NCI-H2107 treated with DMSO at 0.1 percent for 48 hours (cell line): ENCODE measurements around the gene EXOSC3.
"Not testable (repeated sequence)": the region's sequence is repeated elsewhere in the genome, so short reads cannot be mapped to it uniquely, and the experiment has no call there.

ENCODE experiments used
- DNase-seq: peaks from one replicate; lab custom pipeline; 2025; ENCODE audit not compliant: unreplicated experiment; lab: John Stamatoyannopoulos, UW

EXOSC3 gene

DNA sequence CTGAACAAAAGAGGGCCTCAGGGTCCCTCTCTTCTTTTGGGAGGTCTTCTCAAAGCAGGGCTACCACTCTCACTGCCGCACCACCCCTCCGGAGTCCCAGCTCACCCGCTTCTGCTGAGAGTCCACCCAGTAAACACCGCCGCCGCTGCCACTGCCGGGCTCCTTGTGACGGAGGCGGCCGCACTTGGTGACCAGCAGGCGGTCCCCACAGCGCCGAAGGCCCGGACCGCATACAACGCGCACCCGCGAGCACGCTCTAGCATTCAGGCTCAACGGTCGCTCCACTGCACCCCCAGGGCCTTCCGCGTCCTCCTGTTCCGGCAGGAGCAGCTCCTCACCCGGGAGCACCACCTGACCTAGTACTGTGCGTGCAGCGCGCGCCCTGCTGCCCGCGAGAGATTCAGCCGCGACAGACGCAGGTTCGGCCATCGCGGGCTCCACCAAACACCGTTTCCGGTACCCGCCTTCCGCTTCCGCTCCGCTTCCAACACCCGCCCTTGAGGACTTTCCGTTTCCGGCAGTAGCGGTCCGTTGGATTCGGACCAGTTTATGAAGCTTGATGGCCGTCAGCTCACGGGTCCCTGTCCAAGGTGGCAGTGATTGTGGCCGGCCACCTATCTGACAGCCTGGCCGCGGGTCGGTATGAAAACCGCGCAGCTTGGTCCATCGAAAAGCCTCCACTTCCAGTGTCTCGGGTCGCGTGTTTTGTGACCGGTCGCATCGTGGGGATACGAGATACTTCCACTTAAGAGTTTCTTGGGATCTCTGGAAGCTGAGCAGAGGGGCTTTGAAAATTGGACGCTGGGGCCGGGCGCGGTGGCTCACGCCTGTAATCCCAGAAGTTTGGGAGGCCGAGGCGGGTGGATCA, at the start of gene EXOSC3:
TSS of gene EXOSC3 (minus strand) at position 449 of the 868 bp plus-strand sequence. CDS start at position 429, 20 bp downstream.
- DNase-seq = peak; percentile 88

DNA sequence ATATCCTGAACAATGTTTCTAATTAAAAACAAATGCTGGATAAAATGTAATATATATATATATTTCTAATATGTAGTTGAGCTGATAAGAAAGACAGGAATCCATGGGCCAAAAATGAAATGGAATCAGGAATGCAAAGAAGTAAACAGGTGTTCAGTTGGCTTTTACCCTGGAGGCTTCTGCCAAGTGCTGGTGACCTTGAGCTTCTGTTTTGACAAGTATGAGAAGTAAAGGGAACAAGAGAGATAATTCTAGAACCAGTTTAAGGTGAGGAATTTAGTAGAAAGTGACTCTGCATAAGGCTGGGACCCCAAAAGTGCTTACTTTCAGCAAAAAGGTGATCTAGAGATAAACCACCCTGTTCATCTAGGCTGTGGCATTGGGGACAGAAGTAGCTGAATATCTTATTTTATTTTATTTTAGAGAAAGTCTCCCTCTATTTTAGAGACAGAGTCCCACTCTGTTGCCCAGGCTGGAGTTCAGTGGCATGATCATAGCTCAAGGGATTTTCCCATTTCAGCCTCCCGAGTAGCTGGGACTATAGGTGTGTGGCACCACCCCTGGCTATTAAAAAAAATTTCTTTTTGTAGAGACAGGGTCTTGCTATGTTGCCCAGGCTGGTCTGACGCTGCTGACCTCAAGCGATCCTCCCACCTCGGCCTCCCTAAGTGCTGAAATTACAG, 42.8 kb upstream of the EXOSC3 start:
- no peak for DNase-seq

DNA sequence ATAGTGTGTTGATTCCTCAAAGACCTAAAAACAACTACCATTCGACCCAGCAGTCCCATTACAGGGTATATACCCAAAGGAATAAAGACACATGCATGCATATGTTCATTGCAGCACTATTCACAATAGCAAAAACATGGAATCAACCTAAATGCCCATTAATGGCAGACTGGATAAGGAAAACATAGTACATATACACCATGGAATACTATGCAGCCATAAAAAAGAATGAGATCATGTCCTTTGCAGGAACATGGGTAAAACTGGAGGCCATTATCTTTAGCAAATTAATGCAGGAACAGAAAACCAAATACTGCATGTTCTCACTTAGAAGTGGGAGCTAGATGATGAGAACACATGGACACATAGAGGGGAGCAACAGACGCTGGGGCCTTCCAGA, 40.3 kb upstream of the EXOSC3 start:
- not testable (repeated sequence) for DNase-seq

DNA sequence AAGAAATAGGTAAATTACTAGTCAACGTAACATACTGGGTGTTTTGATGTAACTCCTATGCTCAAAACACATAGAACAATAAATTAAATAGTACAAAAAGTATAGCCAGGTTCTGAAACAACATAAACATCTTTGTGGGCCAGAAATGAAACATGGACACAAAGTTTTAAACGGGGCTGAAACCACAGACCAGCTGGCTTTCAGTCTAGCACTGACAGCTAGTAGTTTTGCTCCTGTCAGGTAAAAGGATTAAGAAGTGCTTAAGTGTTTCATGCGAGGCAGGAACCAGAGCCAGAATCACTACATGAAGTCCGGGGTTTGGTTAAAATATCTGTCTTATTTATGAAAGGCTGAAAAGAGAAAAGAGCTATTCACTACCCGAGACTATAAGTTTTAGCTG, 35.3 kb upstream of the EXOSC3 start:
- DNase-seq = no peak

DNA sequence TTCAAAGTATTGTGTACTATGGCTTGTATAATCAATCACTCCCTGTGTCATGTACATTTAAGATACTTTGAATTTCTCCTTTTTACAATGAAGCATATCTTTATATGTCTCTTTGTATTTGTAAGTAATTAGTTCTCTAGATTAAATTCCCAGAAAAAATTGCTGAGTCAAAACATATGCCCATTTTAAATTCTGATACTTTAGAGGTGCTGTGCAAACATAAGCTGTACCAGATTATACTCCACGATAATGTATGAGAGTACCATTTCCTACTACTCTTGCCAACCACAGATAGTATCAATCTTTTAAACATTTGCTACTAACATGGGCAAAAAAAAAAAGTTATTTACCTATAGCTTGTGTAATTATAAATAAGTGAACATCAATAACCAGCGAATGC, 34.0 kb upstream of the EXOSC3 start:
- DNase-seq = no peak

DNA sequence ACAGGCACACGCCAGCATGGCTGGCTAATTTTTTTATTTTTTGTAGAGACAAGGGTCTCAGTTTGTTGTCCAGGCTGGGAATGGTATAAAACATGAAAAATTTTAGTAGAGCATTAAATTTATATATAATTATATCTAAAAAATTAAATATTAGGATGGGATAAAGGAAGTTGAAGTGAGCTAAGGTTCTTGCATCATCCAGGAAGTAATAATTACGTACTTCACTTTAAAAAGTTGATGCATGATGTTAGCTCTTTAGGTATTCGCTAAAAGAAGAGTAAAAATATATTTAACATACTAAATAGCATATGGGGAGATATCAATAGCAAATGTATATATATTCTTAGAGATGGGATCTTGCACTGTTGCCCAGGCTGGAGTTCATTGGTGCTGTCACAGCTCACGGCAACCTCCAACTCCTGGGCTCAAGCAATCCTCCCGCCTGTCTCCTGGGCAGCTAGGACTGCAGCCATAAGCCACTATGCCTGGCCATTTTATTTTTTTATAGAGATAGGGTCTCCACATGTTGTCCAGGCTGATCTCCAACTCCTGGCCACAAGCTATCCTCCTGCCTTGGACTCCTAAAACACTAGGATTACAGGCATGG, 28.0 kb upstream of the EXOSC3 start:
- DNase-seq = no peak

DNA sequence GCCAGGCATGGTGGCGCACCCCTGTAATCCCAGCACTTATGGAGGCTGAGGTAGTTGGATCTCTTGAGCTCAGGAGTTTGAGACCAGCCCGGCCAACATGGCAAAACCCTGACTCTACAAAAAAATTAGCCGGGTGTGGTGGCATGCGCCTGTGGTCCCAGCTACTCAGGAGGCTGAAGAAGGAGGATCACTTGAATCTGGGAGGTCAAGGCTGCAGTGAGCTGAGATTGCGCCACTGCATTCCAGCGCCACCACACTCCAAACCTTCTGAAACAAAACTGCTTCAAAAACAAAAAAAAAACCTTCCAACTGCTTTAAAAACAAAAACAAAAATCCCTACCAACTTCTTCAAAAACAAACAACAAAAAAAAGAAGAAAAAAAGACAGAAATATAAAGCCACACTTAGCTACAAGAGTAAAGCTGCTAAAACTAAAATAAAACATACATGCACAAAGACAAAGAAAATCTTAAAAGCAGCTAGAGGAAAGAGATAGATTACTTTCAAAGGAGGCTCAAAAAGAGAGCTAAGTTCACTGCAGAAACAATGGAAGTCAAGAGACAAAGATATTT, 27.1 kb upstream of the EXOSC3 start:
- no peak for DNase-seq

DNA sequence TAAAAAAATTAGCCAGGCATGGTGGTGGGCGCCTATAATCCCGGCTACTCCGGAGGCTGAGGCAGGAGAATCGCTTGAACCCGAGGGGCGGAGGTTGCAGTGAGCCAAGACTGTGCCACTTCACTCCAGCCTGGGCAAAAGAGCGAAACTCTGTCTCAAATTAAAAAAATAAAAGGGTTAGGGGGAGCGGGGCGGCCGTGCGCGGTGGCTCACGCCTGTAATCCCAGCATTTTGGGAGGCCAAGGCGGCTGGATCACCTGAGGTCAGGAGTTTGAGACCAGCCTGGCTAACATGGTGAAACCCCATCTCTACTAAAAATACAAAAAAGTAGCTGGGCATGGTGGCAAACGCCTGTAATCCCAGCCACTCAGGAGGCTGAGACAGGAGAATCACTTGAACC, 24.8 kb upstream of the EXOSC3 start:
- DNase-seq = not testable (repeated sequence)

DNA sequence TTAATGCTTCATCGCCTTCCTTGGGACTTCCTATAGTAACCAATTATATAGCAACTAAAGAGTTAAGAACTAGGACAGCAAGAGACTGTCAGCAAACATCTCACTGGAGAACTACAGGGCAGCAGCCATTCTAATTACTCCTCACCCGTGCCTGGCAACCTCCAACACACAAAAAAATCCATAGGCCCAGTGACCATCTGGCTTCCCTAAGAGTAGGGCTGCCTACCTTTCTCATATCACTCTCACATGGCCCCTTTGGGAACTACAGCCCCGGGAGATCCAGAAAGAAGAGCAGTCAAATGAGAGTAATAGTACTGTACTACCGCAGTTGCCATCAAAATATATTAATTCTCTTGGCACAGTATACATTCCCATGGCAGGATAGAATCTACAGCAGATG, 21.4 kb upstream of the EXOSC3 start:
- DNase-seq = no peak

DNA sequence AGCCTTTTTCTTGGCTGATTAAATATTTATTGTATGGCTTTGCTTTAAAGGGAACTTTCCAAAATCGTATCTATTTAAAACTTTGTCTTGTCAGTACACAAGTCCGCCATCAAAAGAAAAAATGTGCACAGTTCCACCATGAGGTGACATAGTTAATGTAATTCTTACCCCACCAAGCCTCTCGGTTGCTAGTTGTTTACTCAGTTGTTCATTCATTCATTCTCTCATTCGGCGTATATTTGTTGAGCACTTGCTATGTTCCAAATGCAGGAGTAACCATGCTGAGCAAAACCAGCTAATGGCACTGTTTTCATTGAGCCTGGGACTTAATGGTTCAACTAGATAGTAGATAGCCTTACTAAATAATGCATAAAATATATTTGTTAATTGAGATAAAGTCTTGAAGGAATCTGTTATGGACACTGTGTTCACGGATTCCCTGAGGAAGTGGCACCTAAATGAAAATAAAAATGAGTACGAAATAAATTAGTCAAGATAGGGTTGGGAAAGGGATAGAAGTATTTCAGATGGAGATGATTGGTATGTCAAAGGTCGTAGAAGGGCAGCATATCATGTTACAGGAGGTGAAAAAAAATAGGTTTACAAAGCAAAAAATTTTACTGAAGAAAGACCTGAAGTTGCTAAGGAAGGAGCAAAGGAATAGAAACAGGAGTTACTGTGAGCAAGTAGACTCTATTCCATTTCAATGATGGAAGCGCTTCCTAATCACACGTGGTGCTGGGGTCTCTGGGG, 17.3 kb upstream of the EXOSC3 start:
- no peak for DNase-seq

DNA sequence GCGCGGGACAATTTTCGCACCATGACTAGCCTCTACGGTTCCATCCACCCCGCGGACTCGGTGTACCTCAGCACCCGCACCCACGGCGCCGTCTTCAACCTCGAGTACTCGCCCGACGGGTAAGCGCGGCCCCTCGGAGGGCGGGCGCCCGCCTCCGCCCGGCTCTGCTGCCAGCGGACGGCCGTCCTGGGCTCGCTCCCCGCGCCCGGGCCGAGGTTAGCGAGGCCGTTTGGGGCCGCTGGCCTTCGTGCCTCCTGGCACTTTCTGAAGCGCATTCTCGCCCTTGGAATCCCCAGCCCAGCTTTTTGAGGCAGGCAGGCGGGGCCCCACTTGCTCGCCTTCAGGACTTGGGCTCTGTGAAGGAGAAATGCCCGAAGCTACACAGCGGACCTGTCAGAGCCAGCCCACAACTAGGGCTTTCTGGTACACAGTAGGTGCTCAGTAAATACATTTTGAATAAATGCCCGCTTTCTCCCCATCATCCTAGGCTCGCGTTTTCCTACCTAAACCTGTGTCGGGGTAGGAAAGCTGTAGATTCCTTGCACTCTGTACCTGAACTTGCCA, 16.5 kb upstream of the EXOSC3 start:
- DNase-seq = no peak

DNA sequence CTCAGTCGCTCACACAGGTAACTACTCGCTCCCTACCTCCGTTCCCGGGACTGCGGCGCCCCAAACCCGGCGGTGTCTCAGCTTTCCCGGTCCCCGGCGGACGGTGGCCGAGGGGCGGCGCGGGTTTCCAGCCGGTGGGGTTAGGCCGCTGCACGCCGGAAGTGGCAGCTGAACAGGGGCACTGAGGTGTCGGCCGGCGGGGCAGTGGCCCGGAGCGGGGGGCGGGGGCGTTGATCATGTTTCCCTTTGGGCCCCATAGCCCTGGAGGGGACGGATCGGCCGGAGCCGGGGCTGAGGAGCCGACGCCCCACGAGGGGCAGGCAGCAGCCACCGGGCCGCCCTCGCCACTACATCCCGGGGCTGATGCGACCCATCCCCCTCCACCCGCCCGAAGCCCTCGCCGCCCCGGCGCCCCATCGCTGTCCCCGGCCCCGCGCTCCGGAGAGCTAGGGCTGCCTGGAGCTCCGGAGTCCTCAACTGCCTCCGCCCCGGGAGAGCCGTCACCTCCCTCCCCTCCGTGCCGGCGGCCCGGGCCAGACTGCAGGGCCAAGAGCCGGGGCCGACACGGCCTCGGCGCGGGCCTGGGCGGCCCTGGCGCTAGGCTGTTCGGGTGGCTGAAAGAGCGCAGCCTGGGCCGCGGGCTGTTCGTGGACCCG, 15.9 kb upstream of the EXOSC3 start, which contains the start of gene DCAF10:
TSS of gene DCAF10 (plus strand) at position 167 of the 656 bp plus-strand sequence. CDS start at position 237, 70 bp downstream.
- peak; percentile 44 for DNase-seq

DNA sequence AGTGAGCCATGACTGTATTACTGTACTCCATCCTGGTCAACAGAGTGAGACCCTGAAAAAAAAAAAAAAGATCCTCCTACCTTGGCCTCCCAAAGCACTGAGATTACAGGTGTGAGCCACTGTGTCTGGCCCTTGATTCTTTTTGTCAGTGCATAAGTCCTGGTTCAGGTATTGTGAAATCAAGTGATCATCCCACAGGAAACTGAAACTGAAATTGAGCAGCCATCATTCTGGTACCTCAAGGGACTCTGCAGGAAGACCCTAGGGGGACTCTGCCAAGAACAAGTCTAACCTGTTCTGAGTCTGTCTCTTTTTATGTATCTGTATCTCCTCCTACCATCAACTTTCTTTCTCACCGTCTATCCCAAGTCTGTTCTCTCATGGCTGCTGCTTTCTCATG, 13.8 kb upstream of the EXOSC3 start:
- DNase-seq = no peak

DNA sequence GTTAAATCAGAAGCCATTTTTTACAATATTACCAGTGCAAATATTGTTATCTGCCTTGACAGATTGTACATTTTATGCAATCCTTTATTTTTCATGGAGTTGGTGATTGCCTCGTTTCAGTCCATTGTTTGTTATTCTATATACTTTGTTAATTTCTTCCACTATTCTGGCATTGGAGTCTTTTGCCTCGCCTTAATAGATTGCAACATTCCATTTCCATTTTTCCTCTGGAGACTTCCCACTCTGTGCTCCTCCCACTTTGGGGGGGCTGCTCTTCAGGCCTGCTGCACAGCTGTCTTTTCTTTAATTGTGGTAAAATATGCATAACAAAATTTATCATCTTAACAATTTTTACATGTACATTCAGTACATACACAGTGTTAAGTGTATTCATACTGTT, 11.4 kb upstream of the EXOSC3 start:
- DNase-seq = no peak

DNA sequence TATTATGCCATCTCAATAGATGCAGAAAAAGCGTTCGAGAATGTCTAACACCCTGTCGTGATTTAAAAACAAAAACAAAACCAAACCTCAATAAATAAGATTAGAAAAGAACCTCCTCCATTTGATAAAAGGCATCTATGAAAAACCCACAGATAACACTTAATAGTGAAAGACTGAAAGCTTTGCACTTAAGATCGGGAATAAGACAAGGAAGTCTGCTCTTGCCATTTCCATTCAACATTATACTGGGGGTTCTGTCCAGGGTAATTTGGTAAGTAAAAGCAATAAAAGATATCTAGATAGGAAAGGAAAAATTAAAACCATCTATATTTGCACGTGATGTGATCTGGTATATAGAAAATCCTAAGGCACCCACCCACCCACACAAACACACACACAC, 7.3 kb upstream of the EXOSC3 start:
- no peak for DNase-seq

DNA sequence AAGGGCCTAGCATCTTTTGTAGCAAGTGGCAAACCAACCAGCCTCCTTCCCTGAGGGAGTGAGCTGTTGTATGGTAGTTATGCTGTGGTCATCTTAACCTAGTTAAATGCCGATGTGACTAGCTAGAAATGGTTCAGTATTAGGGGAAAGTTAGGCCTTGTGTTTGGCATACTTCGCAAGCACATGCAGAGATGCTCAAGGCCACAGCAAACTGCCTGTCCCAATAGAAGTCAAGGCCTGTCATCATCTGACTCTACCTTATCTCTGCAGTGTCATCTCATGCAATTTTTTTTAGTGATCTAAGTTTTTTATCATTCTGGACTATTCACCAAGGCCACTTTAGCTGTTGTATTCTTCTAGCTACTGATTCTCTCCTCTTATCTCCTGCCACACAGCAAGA, 5.2 kb upstream of the EXOSC3 start:
- DNase-seq = no peak

DNA sequence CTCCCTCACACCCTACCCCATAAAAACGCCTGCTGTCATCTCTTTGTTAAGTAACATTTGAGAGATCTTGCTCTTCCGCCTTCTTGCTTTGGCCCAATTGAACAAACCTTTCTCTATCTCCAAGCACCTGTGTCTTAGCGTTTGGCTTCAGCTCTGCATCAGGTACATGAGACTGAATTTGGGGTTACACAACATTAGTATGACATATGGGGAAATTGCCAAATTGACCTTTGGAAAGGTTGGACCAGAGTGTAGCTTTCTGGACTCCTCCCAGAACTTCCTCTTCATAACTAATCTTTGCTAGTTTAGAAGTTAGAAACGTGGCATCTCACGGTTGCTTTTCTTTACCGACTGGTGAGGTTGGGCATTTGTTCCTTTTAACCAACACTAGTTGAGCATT, 3.5 kb upstream of the EXOSC3 start:
- no peak for DNase-seq

DNA sequence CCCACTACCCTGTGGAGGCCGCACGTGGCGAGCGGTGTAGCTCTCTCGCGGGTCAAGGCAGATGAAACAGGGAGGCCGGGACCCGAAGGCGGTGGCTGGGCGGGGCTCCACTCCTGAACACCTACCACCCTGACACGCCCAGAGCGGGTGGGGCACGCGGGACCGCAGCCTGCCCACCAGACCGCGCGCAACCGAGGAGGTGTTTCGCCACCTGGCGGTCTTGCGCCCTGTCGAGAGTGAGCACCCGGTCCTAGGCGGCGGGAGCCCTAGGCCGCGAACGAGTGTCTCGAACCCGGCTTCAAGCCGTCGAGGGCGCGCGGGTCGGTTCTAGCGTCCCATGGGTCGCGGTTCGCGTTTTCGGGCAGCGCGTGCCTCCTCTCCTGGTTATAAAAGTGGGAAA, 2.2 kb upstream of the EXOSC3 start:
- no peak for DNase-seq

DNA sequence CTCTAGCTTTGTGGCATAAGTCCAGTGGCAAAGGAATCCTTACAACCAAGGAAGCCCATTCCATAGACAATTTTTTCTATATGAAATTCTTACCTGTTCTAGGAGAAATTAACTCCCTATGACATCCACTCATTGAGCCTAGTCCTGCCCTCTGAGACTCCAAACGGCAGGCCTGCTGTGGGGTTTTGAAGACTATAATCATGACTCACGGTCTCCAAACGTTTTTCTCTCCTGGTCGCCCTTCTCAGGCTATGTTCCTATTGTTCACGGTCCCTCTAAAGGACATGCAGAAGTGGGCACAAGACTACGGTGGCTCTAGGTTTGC, 611 bp downstream of the EXOSC3 start:
- no peak for DNase-seq

DNA sequence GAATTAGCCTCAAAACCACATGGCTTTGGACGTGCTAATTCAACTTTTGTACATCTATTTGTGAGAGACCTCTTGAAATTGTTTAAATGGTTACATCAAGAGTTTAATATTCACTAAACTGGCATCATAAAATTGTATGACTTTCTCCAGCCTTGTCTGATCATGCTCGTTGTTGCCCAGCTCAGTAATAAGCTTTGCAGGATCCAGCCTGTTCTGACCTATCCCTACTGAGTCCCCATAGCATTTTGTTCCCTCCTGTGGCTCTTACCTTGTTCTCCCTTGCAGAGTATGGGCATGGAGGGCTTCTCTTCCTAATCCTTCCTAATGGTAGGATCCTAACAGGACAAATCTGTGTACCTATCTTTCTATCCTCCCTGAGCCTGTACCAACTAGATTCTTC, 6.3 kb downstream of the EXOSC3 start:
- DNase-seq = no peak
